GM12878 (cell line): Measurements from ENCODE around the gene AMPD2. TPM values are rescaled to one million over a fixed set of nuclear protein-coding genes. Genes with fewer than 3 reads are reported as not detected.

ENCODE experiments used
- ATAC-seq: fragments of 200-7000 bp; cut with Tn5 transposase; 3 replicates; pipeline ENCODE4 v1.9.1; 2020; ENCODE audit warnings: mild to moderate bottlenecking, moderate library complexity
- BruUV-seq: library from RNA; stranded (reverse); fragments of 400-500 nt; replicated peaks from 2 replicates; lab custom pipeline; 2021; lab: Mats Ljungman, UMichigan
- CTCF ChIA-PET: fragments of 300-600 bp; sonication (Branson Sonifier 250); formaldehyde crosslinking; extraction: SDS; loops from one replicate; lab custom pipeline; 2021; ENCODE audit warnings: inconsistent platforms; lab: Yijun Ruan, JAX
- POLR2A ChIA-PET: fragments of 350-600 bp; formaldehyde crosslinking; extraction: SDS; loops from one replicate; lab custom pipeline; 2021; ENCODE audit warnings: inconsistent platforms; lab: Charles Lee
- RAD21 ChIA-PET: fragments of 300-600 bp; sonication (Branson Sonifier 250); formaldehyde crosslinking; loops from one replicate; lab custom pipeline; 2023; ENCODE audit warnings: antibody characterized with exemption; ENCODE audit not compliant: unreplicated experiment; lab: Charles Lee
- SMC1A ChIA-PET: fragments of 300-600 bp; sonication (Branson Sonifier 250); formaldehyde crosslinking; loops from one replicate; lab custom pipeline; 2023; ENCODE audit not compliant: unreplicated experiment, uncharacterized antibody; lab: Charles Lee
- DNase-seq: peaks from one replicate; pipeline ENCODE4 v3.0.0-alpha.2; 2011; ENCODE audit warnings: low read depth, low spot score
- FAIRE-seq: peaks from 3 replicates; lab custom pipeline; 2011; peaks lifted over from hg19 to GRCh38; lab: Jason Lieb, UNC
- H2AFZ ChIP-seq: 2 replicates; pipeline ENCODE4 v1.6.0; 2011; ENCODE audit warnings: low read depth, low read length, control low read depth; ENCODE audit not compliant: control insufficient read depth
- H3K27ac ChIP-seq: 2 replicates; pipeline ENCODE4 v1.5.1; 2011; ENCODE audit warnings: control low read depth; ENCODE audit not compliant: control insufficient read depth, insufficient read depth
- H3K27me3 ChIP-seq, 2 experiments: replicated peaks in 1 of 2; 2 replicates each; pipeline versions ENCODE4 v1.6.0 to v1.6.1; 2011; ENCODE audit warnings: low read length in 1 of 2; ENCODE audit not compliant: control insufficient read depth in 2 of 2, insufficient read depth in 2 of 2
- H3K36me3 ChIP-seq, 2 experiments: 2 replicates each; pipeline ENCODE4 v1.5.1; 2011; ENCODE audit warnings: low read length in 1 of 2; ENCODE audit not compliant: control insufficient read depth in 2 of 2, insufficient read depth in 2 of 2
- H3K4me1 ChIP-seq: 2 replicates; pipeline ENCODE4 v1.6.1; 2011; ENCODE audit warnings: mild to moderate bottlenecking, low read length, moderate library complexity, mixed read lengths; ENCODE audit not compliant: control insufficient read depth, insufficient read depth
- H3K4me2 ChIP-seq: 2 replicates; pipeline ENCODE4 v1.6.0; 2011; ENCODE audit warnings: control low read depth; ENCODE audit not compliant: control insufficient read depth, insufficient read depth
- H3K4me3 ChIP-seq: fragments of 200-600 bp; sonication (generic); 2 replicates; pipeline ENCODE4 v1.5.1; 2016
- H3K79me2 ChIP-seq: 2 replicates; pipeline ENCODE4 v1.6.0; 2011; ENCODE audit warnings: low read length; ENCODE audit not compliant: control insufficient read depth, insufficient read depth
- H3K9ac ChIP-seq: 2 replicates; pipeline ENCODE4 v1.8.0; 2011; ENCODE audit warnings: low read length, control low read depth, mixed read lengths; ENCODE audit not compliant: control insufficient read depth, insufficient read depth
- H3K9me3 ChIP-seq: replicated peaks from 3 replicates; pipeline ENCODE4 v1.5.1; 2011; ENCODE audit warnings: mild to moderate bottlenecking, low read length; ENCODE audit not compliant: control insufficient read depth, insufficient read depth
- H4K20me1 ChIP-seq: 2 replicates; pipeline ENCODE4 v1.6.0; 2011; ENCODE audit not compliant: control insufficient read depth, insufficient read depth
- ATF3 ChIP-seq: IDR thresholded peaks from 2 replicates; pipeline ENCODE4 v1.6.1; 2011; ENCODE audit warnings: low read depth, mild to moderate bottlenecking, low read length, moderate library complexity, borderline replicate concordance; ENCODE audit errors: extremely low read depth
- CEBPZ ChIP-seq: fragments of 150-350 bp; IDR thresholded peaks from 2 replicates; pipeline ENCODE4 v1.6.1; 2016; ENCODE audit warnings: low read depth, low read length
- EP300 ChIP-seq, 2 experiments: fragments of 150-350 bp in 1 of 2; IDR thresholded peaks; 2 replicates each; pipeline ENCODE4 v1.6.1; 2011 to 2012; ENCODE audit warnings: low read depth in 2 of 2, low read length in 2 of 2, borderline replicate concordance in 1 of 2, improper control_type of control experiment in 1 of 2, inconsistent platforms in 1 of 2; ENCODE audit not compliant: control insufficient read depth in 1 of 2
- ETV6 ChIP-seq, 2 experiments: fragments of 450-650 bp in 1 of 2; IDR thresholded peaks in 1 of 2; conservative IDR thresholded peaks in 1 of 2; 2 replicates each; pipeline ENCODE4 v1.6.1; 2014; ENCODE audit warnings: antibody characterized with exemption in 1 of 2, borderline replicate concordance in 1 of 2, low read depth in 1 of 2, mild to moderate bottlenecking in 1 of 2, moderate library complexity in 1 of 2
- HCFC1 ChIP-seq: fragments of 150-350 bp; IDR thresholded peaks from 2 replicates; pipeline ENCODE4 v1.6.1; 2014; ENCODE audit warnings: low read length
- NFIC ChIP-seq: IDR thresholded peaks from 2 replicates; pipeline ENCODE4 v1.6.1; 2012; ENCODE audit warnings: low read depth, mild to moderate bottlenecking, inconsistent platforms, low read length, moderate library complexity
- NKRF ChIP-seq: fragments of 450-650 bp; conservative IDR thresholded peaks from 2 replicates; pipeline ENCODE4 v1.6.1; 2017; ENCODE audit warnings: mild to moderate bottlenecking, moderate library complexity
- PRDM15 ChIP-seq: fragments of 450-650 bp; formaldehyde crosslinking; IDR thresholded peaks from 2 replicates; pipeline ENCODE4 v1.4.0; 2020; ENCODE audit warnings: mild to moderate bottlenecking, moderate library complexity
- RCOR1 ChIP-seq: conservative IDR thresholded peaks from 2 replicates; pipeline ENCODE4 v1.6.1; 2012; ENCODE audit warnings: low read depth, low read length, improper control_type of control experiment
- RFX5 ChIP-seq: IDR thresholded peaks from 2 replicates; pipeline ENCODE4 v1.6.1; 2011; ENCODE audit warnings: low read depth, low read length, improper control_type of control experiment
- SRF ChIP-seq, 2 experiments: IDR thresholded peaks; 2 replicates each; pipeline ENCODE4 v1.6.1; 2011; ENCODE audit warnings: low read depth in 2 of 2, low read length in 2 of 2, mild to moderate bottlenecking in 1 of 2, moderate library complexity in 1 of 2
- STAT3 ChIP-seq: IDR thresholded peaks from 2 replicates; pipeline ENCODE4 v1.6.1; 2011; ENCODE audit warnings: low read depth, low read length, improper control_type of control experiment
- WGBS: methylation state at CpG from one replicate; pipeline ENCODE4 v1.1.6; 2016; ENCODE audit warnings: low lambda C conversion rate; ENCODE audit not compliant: insufficient replicate concordance, insufficient coverage; ENCODE audit errors: missing lambda C conversion rate; 5-methylcytosine and 5-hydroxymethylcytosine counted together
- in situ Hi-C: fragments of 300-500 bp; cut with MboI; formaldehyde crosslinking; loops from 9 replicates; pipeline ENCODE4 v1.14.3; 2018; ENCODE audit warnings: mixed read lengths
- intact Hi-C: fragments of 100-400 bp; cut with micrococcal nuclease; formaldehyde crosslinking; loops from one replicate; pipeline ENCODE4 v1.14.2; 2022; ENCODE audit not compliant: unreplicated experiment
- polyA plus RNA-seq, 11 experiments: library from polyadenylated mRNA; depleted of rRNA in 4 of 11; unstranded in 6 of 11; stranded (reverse) in 5 of 11; fragments of >200 nt; fragmentation: Nextera tagmentation in 4 of 11; fragmentation: Illumina TruSeq in 1 of 11; extraction: Ambion mirVana in 4 of 11; extraction: Trizol in 1 of 11; gene quantifications; 1 replicate in 1 of 11; 2 replicates in 10 of 11; pipeline versions ENCODE4 v1.2.1 to v1.2.3, GENCODE V29; 2011 to 2016; ENCODE audit warnings: inconsistent platforms in 2 of 11, missing spikeins in 2 of 11, low read depth in 1 of 11
- total RNA-seq, 4 experiments: library from RNA; depleted of rRNA in 3 of 4; stranded (reverse); fragments of >200 nt in 3 of 4; fragmentation: Illumina TruSeq in 1 of 4; extraction: Trizol in 1 of 4; gene quantifications; 2 replicates each; pipeline versions ENCODE4 v1.2.1 to v1.2.3, GENCODE V29; 2013 to 2021

AMPD2 gene
- total and polyA plus RNA-seq, 10 of the 15 experiments (the other 5 are each of a cell fraction or from before 2014, with no cell fraction given): 2.0 to 75.9 (median 31.3) TPM

GRCh38 chr1:109573785-109574184, 45.9 kb upstream of the AMPD2 start:
- ChIA-PET POLR2A (interaction anchor here (0.6 to 0.7 kb wide), 2 partner anchors 25 to 113 kb away, joined by 3 to 4 read pairs; partner anchors contain the start of gene GNAI3), CTCF (interaction anchor here (0.6 to 0.9 kb wide), 2 partner anchors 24 to 472 kb away, joined by 3 read pairs; no protein-coding TSS in a partner anchor), RAD21 (interaction anchor here (1.0 kb wide), 1 partner anchor 67 kb away, joined by 4 read pairs; no protein-coding TSS in a partner anchor), SMC1A (interaction anchor here (1.5 to 2.4 kb wide), 2 partner anchors 22 to 25 kb away, joined by 3 to 17 read pairs; partner anchors contain the start of gene GNAI3)
- H3K27ac ChIP-seq: no peak overlapping the region
- no peak for FAIRE-seq
- H3K27me3 ChIP-seq: no peaks in the 10 kb centered on the region
- H2AFZ ChIP-seq: no peak overlapping the region
- ATAC-seq: no peak
- H4K20me1 ChIP-seq: no peaks in the 10 kb centered on the region
- H3K36me3 ChIP-seq: no peaks in the 10 kb centered on the region; a peak in 1 of 4 replicates
- H3K9me3 ChIP-seq: no peaks in the 10 kb centered on the region
- no peak for DNase-seq
- no TSS peak for BruUV-seq
- no peaks in the 10 kb centered on the region for H3K4me1 ChIP-seq
- intact Hi-C loops (no loop called here), in situ Hi-C loops (no loop called here)
- H3K9ac ChIP-seq: no peak overlapping the region
- WGBS: 72% methylated on average over 2 of the region's 2 CpGs
- peaks cover 30% of the 10 kb centered on the region for H3K79me2 ChIP-seq
- H3K4me2 ChIP-seq: no peak overlapping the region
- H3K4me3 ChIP-seq: no peak overlapping the region
- no peak for TF ChIP-seq RFX5
- TF ChIP-seq NKRF: no peak
- TF ChIP-seq ETV6 (conservative IDR thresholded peaks at IDR 0.05 in 1 of 2, IDR thresholded peaks at IDR 0.05 in 1 of 2; ENCODE audit: borderline replicate concordance in 1 of 2, low read depth in 1 of 2): no peak
- TF ChIP-seq ATF3: no peak
- no peak for TF ChIP-seq HCFC1
- no peak for TF ChIP-seq RCOR1
- no peak for TF ChIP-seq SRF (IDR thresholded peaks at IDR 0.05; ENCODE audit: low read depth in 2 of 2, low read length in 2 of 2)
- TF ChIP-seq NFIC: no peak
- TF ChIP-seq STAT3: no peak
- TF ChIP-seq CEBPZ: no peak
- TF ChIP-seq PRDM15 (CRISPR knock-in tag): no peak
- no peak for TF ChIP-seq EP300 (IDR thresholded peaks at IDR 0.05; ENCODE audit: borderline replicate concordance in 1 of 2, control insufficient read depth in 1 of 2, low read depth in 2 of 2, low read length in 2 of 2)
